Placental pericyte (primary cell): ENCODE data around the gene IRAK1BP1. TPM values are rescaled to one million over a fixed set of nuclear protein-coding genes. Genes with fewer than 3 reads are reported as not detected.

ENCODE experiments used
- total RNA-seq: library from RNA; depleted of rRNA; stranded (reverse); fragments of >200 nt; gene quantifications from 2 replicates; pipeline ENCODE4 v1.2.3, GENCODE V29; 2012

The IRAK1BP1 gene, protein sequence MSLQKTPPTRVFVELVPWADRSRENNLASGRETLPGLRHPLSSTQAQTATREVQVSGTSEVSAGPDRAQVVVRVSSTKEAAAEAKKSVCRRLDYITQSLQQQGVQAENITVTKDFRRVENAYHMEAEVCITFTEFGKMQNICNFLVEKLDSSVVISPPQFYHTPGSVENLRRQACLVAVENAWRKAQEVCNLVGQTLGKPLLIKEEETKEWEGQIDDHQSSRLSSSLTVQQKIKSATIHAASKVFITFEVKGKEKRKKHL
- 2.0 and 3.6 TPM in 2 replicates for total RNA-seq

GRCh38 chr6:78867370-78868040 lies at the start of gene IRAK1BP1:
TSS of gene IRAK1BP1 (plus strand) at chr6:78867551. CDS start at chr6:78867577, 26 bp downstream.

Other genes starting within 250 kb of the IRAK1BP1 start
- gene PHIP, start 210.7 kb downstream of the IRAK1BP1 start, total RNA-seq: 13.6 and 28.8 TPM in 2 replicates